Gastrocnemius medialis (tissue), 4 donors: Measurements from ENCODE around the gene KCNH8. TPM values are rescaled to one million over a fixed set of nuclear protein-coding genes. Genes with fewer than 3 reads are reported as not detected.
"Not testable (repeated sequence)": the region's sequence is repeated elsewhere in the genome, so short reads cannot be mapped to it uniquely, and the experiment has no call there.

Source experiments
- ATAC-seq, 2 donors: fragments of 150-250 bp; one replicate each; pipeline ENCODE4 v1.9.1; 2016
- DNase-seq, 2 donors: peaks; one replicate each; pipeline ENCODE4 v3.0.0-alpha.2; 2019
- H3K27ac ChIP-seq, 4 donors: fragments of 200-600 bp; sonication (generic); 1 replicate in 1 of 4; 2 replicates in 3 of 4; pipeline ENCODE4 v1.5.1; 2016 to 2018; ENCODE audit warnings: mild to moderate bottlenecking in 2 of 4, moderate library complexity in 1 of 4
- H3K27me3 ChIP-seq, 3 donors: fragments of 200-600 bp; sonication (generic) in 2 of 3; 1 replicate in 1 of 3; 2 replicates in 2 of 3; pipeline versions ENCODE4 v1.5.1 to v1.6.0; 2016 to 2019; ENCODE audit warnings: mild to moderate bottlenecking in 1 of 3, moderate library complexity in 1 of 3
- H3K36me3 ChIP-seq, 2 donors: fragments of 200-600 bp; sonication (generic) in 1 of 2; one replicate each; pipeline ENCODE4 v1.5.1; 2017 to 2018
- H3K4me1 ChIP-seq, 2 donors: fragments of 200-600 bp; sonication (generic) in 1 of 2; one replicate each; pipeline ENCODE4 v1.5.1; 2016 to 2017; ENCODE audit warnings: mild to moderate bottlenecking in 2 of 2
- H3K4me3 ChIP-seq, 4 donors: fragments of 200-600 bp; sonication (generic) in 3 of 4; 1 replicate in 1 of 4; 2 replicates in 3 of 4; pipeline ENCODE4 v1.5.1; 2016 to 2019; ENCODE audit warnings: mild to moderate bottlenecking in 2 of 4
- H3K9me3 ChIP-seq, 3 donors: fragments of 200-600 bp; sonication (generic) in 2 of 3; 1 replicate in 1 of 3; 2 replicates in 2 of 3; pipeline ENCODE4 v1.5.1; 2016 to 2019
- POLR2A ChIP-seq, 2 donors: fragments of 450-650 bp; IDR thresholded peaks; one replicate each; pipeline ENCODE4 v1.6.1; 2017; ENCODE audit warnings: antibody characterized with exemption in 2 of 2, mild to moderate bottlenecking in 2 of 2, moderate library complexity in 2 of 2
- in situ Hi-C, 4 donors: fragments of 200-750 bp; cut with MboI; loops; one replicate each; pipeline versions ENCODE4 v1.15.0 to v1.8.0; 2017; ENCODE audit warnings: low sequenced_read_pairs in 4 of 4
- intact Hi-C: fragments of 100-400 bp; cut with DNase I; formaldehyde crosslinking; loops from one replicate; pipeline ENCODE4 v1.15.1; 2023; ENCODE audit warnings: low total_unique reads
- total RNA-seq, 4 donors: library from RNA; depleted of rRNA; stranded (reverse); fragments of >200 nt; gene quantifications; one replicate each; pipeline versions ENCODE4 v1.1.0 to v1.2.3, GENCODE V29; 2016
- TF ChIP-seq, protein P1 (sequence below), 5 experiments: fragments of 450-650 bp in 3 of 5; fragments of 200-600 bp in 2 of 5; sonication (generic) in 2 of 5; IDR thresholded peaks in 4 of 5; conservative IDR thresholded peaks in 1 of 5; 1 replicate in 4 of 5; 2 replicates in 1 of 5; pipeline ENCODE4 v1.5.1; 2016 to 2019; ENCODE audit warnings: antibody characterized with exemption in 5 of 5, mild to moderate bottlenecking in 3 of 5, moderate library complexity in 3 of 5

KCNH8 gene
- total RNA-seq, 4 donors from 2014 or later = not detected

DNA sequence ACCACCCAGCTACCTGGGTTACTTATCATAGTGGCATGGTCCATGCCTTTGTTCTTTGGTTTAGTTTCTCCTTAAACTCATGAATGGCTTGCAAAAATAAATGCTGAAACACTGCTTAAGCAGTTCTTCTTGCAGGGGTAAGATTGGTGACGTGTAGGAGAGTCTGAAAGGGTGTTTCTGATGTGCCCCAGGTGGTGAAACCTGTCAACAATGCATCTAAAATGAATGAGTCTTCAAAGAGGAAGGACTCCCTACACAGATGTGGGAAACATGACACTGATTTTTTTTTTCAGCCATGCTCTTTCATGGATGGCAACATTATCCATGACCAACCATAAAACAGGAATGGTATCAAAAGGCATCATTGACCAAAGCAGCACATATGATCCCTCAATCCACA lies 72.0 kb downstream of the KCNH8 start:
- intact Hi-C loops = no loop called here
- TF ChIP-seq POLR2A (IDR thresholded peaks at IDR 0.05) = no peak
- TF ChIP-seq, protein P1, sequence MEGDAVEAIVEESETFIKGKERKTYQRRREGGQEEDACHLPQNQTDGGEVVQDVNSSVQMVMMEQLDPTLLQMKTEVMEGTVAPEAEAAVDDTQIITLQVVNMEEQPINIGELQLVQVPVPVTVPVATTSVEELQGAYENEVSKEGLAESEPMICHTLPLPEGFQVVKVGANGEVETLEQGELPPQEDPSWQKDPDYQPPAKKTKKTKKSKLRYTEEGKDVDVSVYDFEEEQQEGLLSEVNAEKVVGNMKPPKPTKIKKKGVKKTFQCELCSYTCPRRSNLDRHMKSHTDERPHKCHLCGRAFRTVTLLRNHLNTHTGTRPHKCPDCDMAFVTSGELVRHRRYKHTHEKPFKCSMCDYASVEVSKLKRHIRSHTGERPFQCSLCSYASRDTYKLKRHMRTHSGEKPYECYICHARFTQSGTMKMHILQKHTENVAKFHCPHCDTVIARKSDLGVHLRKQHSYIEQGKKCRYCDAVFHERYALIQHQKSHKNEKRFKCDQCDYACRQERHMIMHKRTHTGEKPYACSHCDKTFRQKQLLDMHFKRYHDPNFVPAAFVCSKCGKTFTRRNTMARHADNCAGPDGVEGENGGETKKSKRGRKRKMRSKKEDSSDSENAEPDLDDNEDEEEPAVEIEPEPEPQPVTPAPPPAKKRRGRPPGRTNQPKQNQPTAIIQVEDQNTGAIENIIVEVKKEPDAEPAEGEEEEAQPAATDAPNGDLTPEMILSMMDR (IDR thresholded peaks at IDR 0.05 in 4 of 5, conservative IDR thresholded peaks at IDR 0.05 in 1 of 5) = no peak
- ATAC-seq (no peak), DNase-seq (no peak)
- H3K9me3 ChIP-seq = no peaks in the 10 kb centered on the region
- H3K27ac ChIP-seq = no peak overlapping the region
- in situ Hi-C loops = no loop called here
- no peaks in the 10 kb centered on the region for H3K27me3 ChIP-seq
- no peaks in the 10 kb centered on the region for H3K4me1 ChIP-seq
- H3K4me3 ChIP-seq = no peak overlapping the region
- H3K36me3 ChIP-seq = no peaks in the 10 kb centered on the region

DNA sequence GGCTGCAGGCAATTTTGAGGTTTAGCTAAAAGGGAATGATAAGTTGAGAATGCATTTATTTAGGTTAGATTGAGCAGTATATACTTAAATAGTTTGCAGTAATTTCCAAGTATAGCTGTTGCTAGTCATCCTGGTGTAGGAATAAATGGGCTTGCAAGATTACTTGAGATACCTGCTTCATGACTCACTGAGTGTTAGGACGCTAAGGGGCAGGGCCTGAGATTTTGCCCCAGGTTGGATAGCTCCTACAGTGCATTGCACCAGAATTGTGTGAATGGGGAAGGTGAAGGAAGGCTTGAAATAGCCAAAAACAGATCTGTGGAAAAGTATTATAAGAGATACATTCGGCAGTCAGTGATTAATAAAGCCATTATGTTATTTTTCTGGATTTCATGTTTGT lies 72.8 kb downstream of the KCNH8 start:
- H3K27me3 ChIP-seq = no peaks in the 10 kb centered on the region
- no peak overlapping the region for H3K4me3 ChIP-seq
- in situ Hi-C loops (no loop called here), intact Hi-C loops (no loop called here)
- TF ChIP-seq, protein P1 (IDR thresholded peaks at IDR 0.05 in 4 of 5, conservative IDR thresholded peaks at IDR 0.05 in 1 of 5) = no peak
- TF ChIP-seq POLR2A (IDR thresholded peaks at IDR 0.05) = no peak
- H3K9me3 ChIP-seq = no peaks in the 10 kb centered on the region
- H3K36me3 ChIP-seq = no peaks in the 10 kb centered on the region
- DNase-seq (no peak), ATAC-seq (no peak)
- no peak overlapping the region for H3K27ac ChIP-seq
- no peaks in the 10 kb centered on the region for H3K4me1 ChIP-seq

DNA sequence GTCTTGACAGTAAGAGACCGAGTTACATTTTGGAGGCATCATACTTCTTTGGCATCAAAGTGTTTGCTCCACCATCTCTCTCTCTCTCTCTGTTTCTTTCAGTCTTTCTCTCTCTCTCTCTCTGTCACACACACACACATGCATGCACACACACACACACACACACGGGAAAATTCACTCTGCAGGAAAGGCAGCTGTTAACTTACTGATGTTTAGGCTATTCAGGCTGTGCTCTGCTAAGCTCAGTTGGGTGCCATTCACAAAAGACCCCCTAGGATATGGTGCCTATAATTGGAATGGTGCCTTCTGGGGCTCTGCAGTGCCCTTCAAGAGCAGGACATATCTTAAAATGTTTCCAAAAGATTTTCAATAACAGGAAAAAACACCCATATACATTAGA lies 78.2 kb downstream of the KCNH8 start:
- no peak for TF ChIP-seq POLR2A (IDR thresholded peaks at IDR 0.05)

DNA sequence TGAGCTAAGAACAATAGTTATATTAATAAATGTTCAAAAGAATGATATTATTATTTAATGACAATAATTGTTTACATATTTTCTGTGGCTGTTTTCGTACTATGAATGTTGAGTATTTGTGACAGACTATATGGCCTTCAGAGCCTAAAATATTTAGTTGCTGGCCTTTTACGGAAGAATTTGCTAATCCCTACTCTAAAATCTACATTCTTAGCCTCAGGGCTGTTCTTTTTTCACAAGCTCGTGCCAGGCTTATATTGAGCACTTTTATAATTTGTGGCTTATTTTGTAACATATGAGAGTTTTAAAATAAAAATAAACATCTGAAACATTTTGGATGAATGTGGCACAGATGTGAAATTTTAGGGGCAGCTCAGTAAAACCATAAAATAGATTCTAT lies 79.9 kb downstream of the KCNH8 start:
- H3K4me3 ChIP-seq = no peak overlapping the region
- TF ChIP-seq, protein P1 (IDR thresholded peaks at IDR 0.05 in 4 of 5, conservative IDR thresholded peaks at IDR 0.05 in 1 of 5) = no peak
- no peak for TF ChIP-seq POLR2A (IDR thresholded peaks at IDR 0.05)
- H3K4me1 ChIP-seq = no peaks in the 10 kb centered on the region
- in situ Hi-C loops (no loop called here), intact Hi-C loops (no loop called here)
- H3K36me3 ChIP-seq = no peaks in the 10 kb centered on the region
- DNase-seq (no peak), ATAC-seq (no peak)
- no peak overlapping the region for H3K27ac ChIP-seq
- no peaks in the 10 kb centered on the region for H3K9me3 ChIP-seq
- H3K27me3 ChIP-seq = no peaks in the 10 kb centered on the region

More for the DNA sequence above, 78.2 kb downstream of the KCNH8 start:
- in situ Hi-C loops (no loop called here), intact Hi-C loops (no loop called here)
- Histone ChIP-seq H3K27ac (no peak overlapping the region), H3K36me3 (no peaks in the 10 kb centered on the region), H3K9me3 (no peaks in the 10 kb centered on the region), H3K27me3 (no peaks in the 10 kb centered on the region), H3K4me1 (no peaks in the 10 kb centered on the region), H3K4me3 (no peak overlapping the region)
- ATAC-seq (no peak), DNase-seq (no peak)

DNA sequence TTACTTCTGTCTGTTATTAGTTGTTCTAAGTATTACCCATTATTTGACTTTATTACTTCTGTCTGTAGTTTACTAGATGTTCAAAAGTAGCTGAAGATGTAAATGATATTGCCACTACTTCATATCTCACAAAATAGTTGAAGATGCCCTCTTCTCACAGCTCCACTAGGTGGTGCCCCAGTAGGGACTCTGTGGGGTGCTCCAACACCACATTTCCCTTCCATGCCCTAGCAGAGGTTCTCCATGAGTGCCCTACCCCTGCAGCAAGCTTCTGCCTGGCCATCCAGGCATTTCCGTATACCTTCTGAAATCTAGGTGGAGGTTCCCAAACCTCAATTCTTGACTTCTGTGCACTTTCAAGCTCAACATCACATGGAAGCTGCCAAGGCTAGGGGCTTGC lies 80.8 kb downstream of the KCNH8 start:
- DNase-seq = no peak
- no peaks in the 10 kb centered on the region for H3K36me3 ChIP-seq
- TF ChIP-seq, protein P1 (IDR thresholded peaks at IDR 0.05 in 4 of 5, conservative IDR thresholded peaks at IDR 0.05 in 1 of 5) = no peak
- TF ChIP-seq POLR2A (IDR thresholded peaks at IDR 0.05) = no peak
- in situ Hi-C loops (no loop called here), intact Hi-C loops (no loop called here)
- H3K9me3 ChIP-seq = no peaks in the 10 kb centered on the region
- no peaks in the 10 kb centered on the region for H3K4me1 ChIP-seq
- no peak overlapping the region for H3K4me3 ChIP-seq
- H3K27me3 ChIP-seq = no peaks in the 10 kb centered on the region
- ATAC-seq = no peak
- no peak overlapping the region for H3K27ac ChIP-seq

DNA sequence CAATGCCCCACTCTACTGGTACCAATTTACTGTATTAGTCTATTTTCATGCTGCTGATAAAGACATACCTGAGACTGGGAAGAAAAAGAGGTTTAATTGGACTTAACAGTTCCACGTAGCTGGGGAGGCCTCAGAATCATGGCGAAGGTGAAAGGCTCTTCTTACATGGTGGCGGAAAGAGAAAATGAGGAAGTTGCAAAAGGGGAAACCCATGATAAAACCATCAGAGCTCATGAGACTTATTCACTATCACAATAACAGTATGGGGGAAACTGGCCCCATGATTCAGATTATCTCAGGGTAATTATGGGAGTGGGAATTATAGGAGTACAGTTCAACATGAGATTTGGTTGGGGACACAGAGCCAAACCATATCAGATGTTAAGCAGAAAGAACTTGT lies 81.6 kb downstream of the KCNH8 start:
- intact Hi-C loops, H3K4me3 ChIP-seq, H3K27me3 ChIP-seq, H3K4me1 ChIP-seq, H3K36me3 ChIP-seq, H3K27ac ChIP-seq, ATAC-seq, DNase-seq, H3K9me3 ChIP-seq, in situ Hi-C loops: not testable (repeated sequence)
